Peyer's patch (tissue), 4 donors: ENCODE results near the gene SLC40A1.

Source experiments
- POLR2A ChIP-seq, 2 donors: fragments of 450-650 bp; IDR thresholded peaks; one replicate each; pipeline ENCODE4 v1.5.1; 2017; ENCODE audit warnings: antibody characterized with exemption in 2 of 2, mild to moderate bottlenecking in 2 of 2, moderate library complexity in 2 of 2
- TF ChIP-seq, protein P1 (sequence below), 6 experiments: fragments of 450-650 bp in 4 of 6; fragments of 200-600 bp in 2 of 6; sonication (generic) in 1 of 6; IDR thresholded peaks; one replicate each; pipeline ENCODE4 v1.5.1; 2017 to 2019; ENCODE audit warnings: antibody characterized with exemption in 6 of 6, mild to moderate bottlenecking in 3 of 6, moderate library complexity in 1 of 6

GRCh38 chr2:189570570-189571031 lies 10.0 kb downstream of the SLC40A1 start:
- TF ChIP-seq, protein P1, sequence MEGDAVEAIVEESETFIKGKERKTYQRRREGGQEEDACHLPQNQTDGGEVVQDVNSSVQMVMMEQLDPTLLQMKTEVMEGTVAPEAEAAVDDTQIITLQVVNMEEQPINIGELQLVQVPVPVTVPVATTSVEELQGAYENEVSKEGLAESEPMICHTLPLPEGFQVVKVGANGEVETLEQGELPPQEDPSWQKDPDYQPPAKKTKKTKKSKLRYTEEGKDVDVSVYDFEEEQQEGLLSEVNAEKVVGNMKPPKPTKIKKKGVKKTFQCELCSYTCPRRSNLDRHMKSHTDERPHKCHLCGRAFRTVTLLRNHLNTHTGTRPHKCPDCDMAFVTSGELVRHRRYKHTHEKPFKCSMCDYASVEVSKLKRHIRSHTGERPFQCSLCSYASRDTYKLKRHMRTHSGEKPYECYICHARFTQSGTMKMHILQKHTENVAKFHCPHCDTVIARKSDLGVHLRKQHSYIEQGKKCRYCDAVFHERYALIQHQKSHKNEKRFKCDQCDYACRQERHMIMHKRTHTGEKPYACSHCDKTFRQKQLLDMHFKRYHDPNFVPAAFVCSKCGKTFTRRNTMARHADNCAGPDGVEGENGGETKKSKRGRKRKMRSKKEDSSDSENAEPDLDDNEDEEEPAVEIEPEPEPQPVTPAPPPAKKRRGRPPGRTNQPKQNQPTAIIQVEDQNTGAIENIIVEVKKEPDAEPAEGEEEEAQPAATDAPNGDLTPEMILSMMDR (IDR thresholded peaks at IDR 0.05) = no peak
- no peak for TF ChIP-seq POLR2A (IDR thresholded peaks at IDR 0.05)
